CD8-positive, alpha-beta memory T cell (primary cell): Measurements from ENCODE around the gene CUTA. TPM values are rescaled to one million over a fixed set of nuclear protein-coding genes. Genes with fewer than 3 reads are reported as not detected.
A peak's percentile ranks its signal among the peaks of the same experiment; 100 is the strongest.

Source experiments
- CTCF ChIA-PET: fragments of 350-600 bp; sonication (Branson Sonifier 250); formaldehyde crosslinking; loops from one replicate; lab custom pipeline; 2021; ENCODE audit warnings: antibody characterized with exemption; lab: Charles Lee
- POLR2A ChIA-PET: fragments of 350-600 bp; sonication (Branson Sonifier 250); formaldehyde crosslinking; loops from one replicate; lab custom pipeline; 2021; ENCODE audit warnings: antibody characterized with exemption; lab: Charles Lee
- DNase-seq, 5 donors: peaks; one replicate each; pipeline versions ENCODE4 v3.0.0 to v3.0.0-alpha.2; 2020 to 2022; ENCODE audit warnings: mixed read lengths in 1 of 5
- H3K27ac ChIP-seq: one replicate; pipeline ENCODE4 v1.7.0; 2013; ENCODE audit warnings: low read depth, mild to moderate bottlenecking, low read length, moderate library complexity
- H3K27me3 ChIP-seq: 2 replicates; pipeline ENCODE4 v1.7.0; 2013; ENCODE audit warnings: low read length, mild to moderate bottlenecking; ENCODE audit not compliant: insufficient read depth, poor library complexity, severe bottlenecking
- H3K36me3 ChIP-seq: 2 replicates; pipeline ENCODE4 v1.7.0; 2013; ENCODE audit warnings: mild to moderate bottlenecking, low read length, moderate library complexity; ENCODE audit not compliant: insufficient read depth
- H3K4me1 ChIP-seq: 2 replicates; pipeline ENCODE4 v1.7.0; 2013; ENCODE audit warnings: mild to moderate bottlenecking, low read length, moderate library complexity; ENCODE audit not compliant: insufficient read depth
- H3K4me3 ChIP-seq: 2 replicates; pipeline ENCODE4 v1.7.0; 2013; ENCODE audit warnings: mild to moderate bottlenecking, low read length
- H3K9me3 ChIP-seq: 2 replicates; pipeline ENCODE4 v1.7.0; 2013; ENCODE audit warnings: mild to moderate bottlenecking, low read length
- H3K27ac Mint-ChIP-seq, 8 donors: one replicate each; pipeline ENCODE4 v1.8.0; 2020 to 2021; ENCODE audit warnings: mixed read lengths in 8 of 8, mild to moderate bottlenecking in 6 of 8, inconsistent platforms in 3 of 8, moderate library complexity in 3 of 8
- H3K27me3 Mint-ChIP-seq, 2 donors: one replicate each; pipeline ENCODE4 v1.8.0; 2020 to 2021; ENCODE audit warnings: mixed read lengths in 2 of 2, mild to moderate bottlenecking in 1 of 2, moderate library complexity in 1 of 2
- H3K36me3 Mint-ChIP-seq, 3 donors: one replicate each; pipeline ENCODE4 v1.8.0; 2020 to 2021; ENCODE audit warnings: mixed read lengths in 3 of 3, inconsistent platforms in 1 of 3, mild to moderate bottlenecking in 1 of 3
- H3K4me1 Mint-ChIP-seq, 3 donors: one replicate each; pipeline ENCODE4 v1.8.0; 2020 to 2021; ENCODE audit warnings: mixed read lengths in 3 of 3, inconsistent platforms in 1 of 3, mild to moderate bottlenecking in 1 of 3
- H3K4me3 Mint-ChIP-seq, 7 donors: one replicate each; pipeline ENCODE4 v1.8.0; 2020 to 2021; ENCODE audit warnings: mixed read lengths in 7 of 7, mild to moderate bottlenecking in 6 of 7, moderate library complexity in 4 of 7, inconsistent platforms in 2 of 7
- H3K9me3 Mint-ChIP-seq, 5 donors: one replicate each; pipeline ENCODE4 v1.8.0; 2020 to 2022; ENCODE audit warnings: mixed read lengths in 5 of 5, mild to moderate bottlenecking in 3 of 5, moderate library complexity in 2 of 5, inconsistent platforms in 1 of 5
- polyA plus RNA-seq: library from polyadenylated mRNA; unstranded; fragments of 300-500 nt; fragmentation: Illumina TruSeq; gene quantifications from one replicate; pipeline ENCODE4 v1.2.3, GENCODE V29; 2021
- total RNA-seq, 2 experiments: library from RNA; stranded (reverse); gene quantifications; one replicate each; pipeline ENCODE4 v1.2.3, GENCODE V29; 2021

The CUTA gene
- total and polyA plus RNA-seq, 3 experiments from 2014 or later, result 149 to 451 (median 164) TPM

DNA sequence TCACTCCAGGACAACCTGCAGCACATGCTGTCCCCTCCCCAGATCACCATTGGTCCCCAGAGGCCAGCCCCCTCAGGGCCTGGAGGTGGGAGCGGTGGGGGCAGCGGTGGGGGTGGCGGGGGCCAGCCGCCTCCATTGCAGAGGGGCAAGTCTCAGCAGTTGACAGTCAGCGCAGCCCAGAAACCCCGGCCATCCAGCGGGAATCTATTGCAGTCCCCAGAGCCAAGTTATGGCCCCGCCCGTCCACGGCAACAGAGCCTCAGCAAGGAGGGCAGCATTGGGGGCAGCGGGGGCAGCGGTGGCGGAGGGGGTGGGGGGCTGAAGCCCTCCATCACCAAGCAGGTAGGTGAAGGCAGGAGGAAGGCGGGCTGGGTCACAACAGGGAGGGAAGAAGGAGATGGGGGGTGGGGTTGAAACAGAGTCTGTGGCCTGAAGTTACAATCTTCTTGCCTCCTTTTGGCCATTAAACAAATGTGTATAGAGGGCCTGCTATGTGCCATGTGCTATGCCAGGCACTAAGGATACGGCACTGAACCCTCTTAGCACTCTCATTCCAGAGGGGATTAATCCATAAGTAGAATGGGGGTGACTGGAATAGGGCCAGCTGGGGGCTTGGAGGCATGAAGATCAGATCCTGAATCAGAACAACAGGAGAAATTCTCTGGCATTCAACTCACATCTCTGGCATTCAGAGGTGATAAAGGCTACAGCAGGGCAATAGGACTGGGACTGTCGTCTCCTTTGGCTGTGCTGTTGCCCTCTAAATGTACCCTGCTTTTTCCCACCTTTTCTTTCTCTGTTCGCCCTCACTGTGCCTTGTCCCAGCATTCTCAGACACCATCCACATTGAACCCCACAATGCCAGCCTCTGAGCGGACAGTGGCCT, 26.0 kb upstream of the CUTA start:
- no peaks in the 10 kb centered on the region for H3K27me3 ChIP-seq
- DNase-seq, result peak in 1 of 5 donors; percentile 16
- peak overlapping the region in 3 of 8 donors; percentile 55 to 79 (median 61) for H3K27ac Mint-ChIP-seq
- ChIA-PET POLR2A (no interaction called here), CTCF (no interaction called here)
- peaks cover 0 to 6% (median 6%) of the 10 kb centered on the region in 3 donors for H3K4me1 Mint-ChIP-seq
- no peaks in the 10 kb centered on the region for H3K9me3 ChIP-seq
- H3K4me3 ChIP-seq, result no peak overlapping the region
- H3K4me3 Mint-ChIP-seq, result no peak overlapping the region
- H3K36me3 ChIP-seq, result peaks cover 13% of the 10 kb centered on the region
- H3K9me3 Mint-ChIP-seq, result peaks cover 0 to 1% (median 0%) of the 10 kb centered on the region in 5 donors
- H3K4me1 ChIP-seq, result no peaks in the 10 kb centered on the region
- H3K36me3 Mint-ChIP-seq, result peaks cover 0 to 82% (median 19%) of the 10 kb centered on the region in 3 donors
- no peak overlapping the region for H3K27ac ChIP-seq
- H3K27me3 Mint-ChIP-seq, result no peaks in the 10 kb centered on the region

GRCh38 chr6:33443025-33443424, 25.1 kb upstream of the CUTA start:
- no peak overlapping the region for H3K4me3 ChIP-seq
- H3K9me3 ChIP-seq, result no peaks in the 10 kb centered on the region
- ChIA-PET CTCF (no interaction called here), POLR2A (no interaction called here)
- no peaks in the 10 kb centered on the region for H3K4me1 ChIP-seq
- H3K27me3 ChIP-seq, result no peaks in the 10 kb centered on the region
- no peak overlapping the region for H3K27ac Mint-ChIP-seq
- H3K9me3 Mint-ChIP-seq, result peaks cover 0 to 1% (median 0%) of the 10 kb centered on the region in 5 donors
- peaks cover 0 to 81% (median 19%) of the 10 kb centered on the region in 3 donors for H3K36me3 Mint-ChIP-seq
- H3K27me3 Mint-ChIP-seq, result no peaks in the 10 kb centered on the region
- peaks cover 21% of the 10 kb centered on the region for H3K36me3 ChIP-seq
- H3K4me1 Mint-ChIP-seq, result peaks cover 0 to 6% (median 3%) of the 10 kb centered on the region in 3 donors
- H3K27ac ChIP-seq, result no peak overlapping the region
- peak in 1 of 5 donors; percentile 40 for DNase-seq
- no peak overlapping the region for H3K4me3 Mint-ChIP-seq

GRCh38 chr6:33442283-33442682, 24.4 kb upstream of the CUTA start:
- peaks cover 2 to 82% (median 16%) of the 10 kb centered on the region in 3 donors for H3K36me3 Mint-ChIP-seq
- H3K27ac Mint-ChIP-seq, result peak overlapping the region in 3 of 8 donors; percentile 20 to 81 (median 37)
- H3K27ac ChIP-seq, result no peak overlapping the region
- H3K4me1 ChIP-seq, result no peaks in the 10 kb centered on the region
- peaks cover 0 to 6% (median 0%) of the 10 kb centered on the region in 3 donors for H3K4me1 Mint-ChIP-seq
- H3K27me3 ChIP-seq, result no peaks in the 10 kb centered on the region
- H3K27me3 Mint-ChIP-seq, result no peaks in the 10 kb centered on the region
- CTCF ChIA-PET, result no interaction called here
- no peak overlapping the region for H3K4me3 Mint-ChIP-seq
- H3K9me3 Mint-ChIP-seq, result no peaks in the 10 kb centered on the region
- no peak overlapping the region for H3K4me3 ChIP-seq
- DNase-seq, result peak in 1 of 5 donors; percentile 14
- no peaks in the 10 kb centered on the region for H3K9me3 ChIP-seq
- H3K36me3 ChIP-seq, result peaks cover 25% of the 10 kb centered on the region
- POLR2A ChIA-PET, result no interaction called here

DNA sequence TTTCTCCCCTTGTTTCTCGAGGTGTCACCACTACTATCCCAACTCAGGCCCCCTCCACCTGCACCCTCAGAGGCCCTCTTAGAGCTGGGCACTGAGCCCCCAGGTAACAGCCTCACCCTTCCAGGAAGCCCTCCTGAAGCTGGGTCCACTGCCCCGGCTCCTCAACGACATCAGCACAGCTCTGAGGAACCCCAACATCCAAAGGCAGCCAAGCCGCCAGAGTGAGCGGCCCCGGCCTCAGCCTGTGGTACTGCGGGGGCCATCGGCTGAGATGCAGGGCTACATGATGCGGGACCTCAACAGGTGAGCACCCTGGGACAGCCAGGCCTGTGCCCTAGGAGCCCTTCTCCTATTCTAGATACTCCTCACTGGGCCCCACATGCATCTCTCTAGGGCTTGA, 23.6 kb upstream of the CUTA start:
- H3K4me3 Mint-ChIP-seq, result no peak overlapping the region
- peaks cover 3 to 83% (median 20%) of the 10 kb centered on the region in 3 donors for H3K36me3 Mint-ChIP-seq
- Histone ChIP-seq H3K27ac (no peak overlapping the region), H3K4me3 (no peak overlapping the region), H3K9me3 (no peaks in the 10 kb centered on the region), H3K4me1 (no peaks in the 10 kb centered on the region), H3K27me3 (no peaks in the 10 kb centered on the region), H3K36me3 (peaks cover 27% of the 10 kb centered on the region)
- ChIA-PET CTCF (interaction anchor here (0.9 kb wide), 1 partner anchor 15 kb away, joined by 5 read pairs; no protein-coding TSS in a partner anchor), POLR2A (interaction anchor here (0.9 kb wide), 1 partner anchor 11 kb away, joined by 3 read pairs; no protein-coding TSS in a partner anchor)
- H3K9me3 Mint-ChIP-seq, result no peaks in the 10 kb centered on the region
- DNase-seq, result peak in 1 of 5 donors; percentile 31
- no peaks in the 10 kb centered on the region for H3K27me3 Mint-ChIP-seq
- H3K4me1 Mint-ChIP-seq, result peaks cover 0 to 6% (median 0%) of the 10 kb centered on the region in 3 donors
- H3K27ac Mint-ChIP-seq, result peak overlapping the region in 3 of 8 donors; percentile 1 to 66 (median 35)

DNA sequence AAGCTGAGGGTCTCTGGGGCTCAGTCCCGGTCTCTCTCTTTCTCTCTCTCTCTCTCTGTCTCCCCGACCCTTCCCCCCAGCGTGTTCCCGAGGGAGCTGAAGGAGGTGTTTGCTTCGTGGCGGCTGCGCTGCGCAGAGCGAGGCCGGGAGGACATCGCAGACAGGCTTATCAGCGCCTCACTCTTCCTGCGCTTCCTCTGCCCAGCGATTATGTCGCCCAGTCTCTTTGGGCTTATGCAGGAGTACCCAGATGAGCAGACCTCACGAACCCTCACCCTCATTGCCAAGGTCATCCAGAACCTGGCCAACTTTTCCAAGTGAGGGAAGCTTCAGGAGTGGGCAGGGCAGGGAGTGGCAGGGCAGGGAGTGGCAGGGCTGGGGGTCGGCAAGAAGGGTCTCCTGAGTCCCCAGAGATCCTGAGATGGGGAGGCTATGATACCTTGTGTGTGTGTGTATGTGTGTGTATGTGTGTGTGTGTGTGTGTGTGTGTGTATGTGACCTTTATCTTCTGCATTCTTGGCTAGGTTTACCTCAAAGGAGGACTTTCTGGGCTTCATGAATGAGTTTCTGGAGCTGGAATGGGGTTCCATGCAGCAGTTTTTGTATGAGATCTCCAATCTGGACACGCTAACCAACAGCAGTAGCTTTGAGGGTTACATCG, 22.9 kb upstream of the CUTA start:
- no peak overlapping the region for H3K27ac ChIP-seq
- ChIA-PET POLR2A (interaction anchor here (0.9 kb wide), 1 partner anchor 10 kb away, joined by 3 read pairs; no protein-coding TSS in a partner anchor), CTCF (interaction anchor here (0.9 kb wide), 1 partner anchor 15 kb away, joined by 5 read pairs; no protein-coding TSS in a partner anchor)
- H3K4me3 Mint-ChIP-seq, result no peak overlapping the region
- peaks cover 27% of the 10 kb centered on the region for H3K36me3 ChIP-seq
- H3K9me3 Mint-ChIP-seq, result no peaks in the 10 kb centered on the region
- peaks cover 3 to 83% (median 17%) of the 10 kb centered on the region in 3 donors for H3K36me3 Mint-ChIP-seq
- no peaks in the 10 kb centered on the region for H3K9me3 ChIP-seq
- H3K27ac Mint-ChIP-seq, result peak overlapping the region in 3 of 8 donors; percentile 60 to 92 (median 66)
- H3K27me3 ChIP-seq, result no peaks in the 10 kb centered on the region
- no peaks in the 10 kb centered on the region for H3K27me3 Mint-ChIP-seq
- no peak overlapping the region for H3K4me3 ChIP-seq
- H3K4me1 ChIP-seq, result no peaks in the 10 kb centered on the region
- DNase-seq, result peak in 1 of 5 donors; percentile 40
- H3K4me1 Mint-ChIP-seq, result peaks cover 0 to 6% (median 0%) of the 10 kb centered on the region in 3 donors

GRCh38 chr6:33439956-33440648, 22.2 kb upstream of the CUTA start:
- CTCF ChIA-PET, result no interaction called here
- Histone ChIP-seq H3K27ac (no peak overlapping the region), H3K9me3 (no peaks in the 10 kb centered on the region), H3K4me1 (no peaks in the 10 kb centered on the region), H3K4me3 (no peak overlapping the region), H3K27me3 (no peaks in the 10 kb centered on the region), H3K36me3 (peaks cover 27% of the 10 kb centered on the region)
- Mint-ChIP-seq H3K9me3 (no peaks in the 10 kb centered on the region), H3K27me3 (no peaks in the 10 kb centered on the region), H3K4me3 (no peak overlapping the region), H3K36me3 (peaks cover 3 to 87% (median 16%) of the 10 kb centered on the region in 3 donors), H3K27ac (peak overlapping the region in 6 of 8 donors; percentile 52 to 92 (median 65)), H3K4me1 (peaks cover 0 to 6% (median 0%) of the 10 kb centered on the region in 3 donors)
- POLR2A ChIA-PET, result no interaction called here
- peak in 1 of 5 donors; percentile 22 for DNase-seq

GRCh38 chr6:33438978-33439594, 21.2 kb upstream of the CUTA start:
- Histone ChIP-seq H3K4me3 (no peak overlapping the region), H3K27ac (no peak overlapping the region), H3K36me3 (peaks cover 24% of the 10 kb centered on the region), H3K4me1 (no peaks in the 10 kb centered on the region), H3K27me3 (no peaks in the 10 kb centered on the region), H3K9me3 (no peaks in the 10 kb centered on the region)
- Mint-ChIP-seq H3K4me1 (peaks cover 1 to 8% (median 1%) of the 10 kb centered on the region in 3 donors), H3K36me3 (peaks cover 3 to 80% (median 16%) of the 10 kb centered on the region in 3 donors), H3K27me3 (no peaks in the 10 kb centered on the region), H3K9me3 (no peaks in the 10 kb centered on the region), H3K4me3 (no peak overlapping the region), H3K27ac (peak overlapping the region in 7 of 8 donors; percentile 30 to 79 (median 68))
- ChIA-PET CTCF (no interaction called here), POLR2A (no interaction called here)
- DNase-seq, result peak in 1 of 5 donors; percentile 19
